A673 (cell line): ENCODE measurements around the gene PUDP.

Source experiments
- EZH2 ChIP-seq: fragments of 200-600 bp; sonication (generic); IDR thresholded peaks from 2 replicates; pipeline ENCODE4 v1.6.1; 2017; ENCODE audit warnings: borderline replicate concordance, low read depth, mild to moderate bottlenecking, mixed read lengths, antibody characterized with exemption, low read length; ENCODE audit not compliant: poor library complexity, severe bottlenecking
- TF ChIP-seq, protein P1 (sequence below): fragments of 300-800, 200-600 bp; sonication (generic); conservative IDR thresholded peaks from 2 replicates; pipeline ENCODE4 v1.5.1; 2017; ENCODE audit warnings: low read depth, mild to moderate bottlenecking, antibody characterized with exemption, low read length, moderate library complexity, mixed read lengths

DNA sequence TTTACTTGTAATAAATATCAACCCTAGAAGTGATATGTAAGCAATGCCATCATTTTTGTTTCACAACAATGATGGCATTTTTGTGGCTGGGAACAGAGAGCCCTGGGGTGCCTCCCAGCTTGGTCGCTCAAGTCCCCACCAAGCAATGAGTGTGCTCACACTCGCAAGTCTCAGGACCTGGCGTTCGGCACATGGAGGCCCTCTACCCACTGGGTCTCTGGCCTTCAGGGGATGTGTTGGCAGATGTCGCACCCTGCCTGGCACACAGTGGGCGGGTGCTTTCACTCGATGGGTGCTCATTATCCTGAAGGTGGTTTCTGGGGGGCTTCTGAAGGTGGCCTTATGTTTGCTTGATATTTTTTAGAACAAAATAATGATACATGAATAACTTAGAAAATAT lies 75.1 kb downstream of the PUDP start:
- TF ChIP-seq, protein P1, sequence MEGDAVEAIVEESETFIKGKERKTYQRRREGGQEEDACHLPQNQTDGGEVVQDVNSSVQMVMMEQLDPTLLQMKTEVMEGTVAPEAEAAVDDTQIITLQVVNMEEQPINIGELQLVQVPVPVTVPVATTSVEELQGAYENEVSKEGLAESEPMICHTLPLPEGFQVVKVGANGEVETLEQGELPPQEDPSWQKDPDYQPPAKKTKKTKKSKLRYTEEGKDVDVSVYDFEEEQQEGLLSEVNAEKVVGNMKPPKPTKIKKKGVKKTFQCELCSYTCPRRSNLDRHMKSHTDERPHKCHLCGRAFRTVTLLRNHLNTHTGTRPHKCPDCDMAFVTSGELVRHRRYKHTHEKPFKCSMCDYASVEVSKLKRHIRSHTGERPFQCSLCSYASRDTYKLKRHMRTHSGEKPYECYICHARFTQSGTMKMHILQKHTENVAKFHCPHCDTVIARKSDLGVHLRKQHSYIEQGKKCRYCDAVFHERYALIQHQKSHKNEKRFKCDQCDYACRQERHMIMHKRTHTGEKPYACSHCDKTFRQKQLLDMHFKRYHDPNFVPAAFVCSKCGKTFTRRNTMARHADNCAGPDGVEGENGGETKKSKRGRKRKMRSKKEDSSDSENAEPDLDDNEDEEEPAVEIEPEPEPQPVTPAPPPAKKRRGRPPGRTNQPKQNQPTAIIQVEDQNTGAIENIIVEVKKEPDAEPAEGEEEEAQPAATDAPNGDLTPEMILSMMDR, result no peak
- no peak for TF ChIP-seq EZH2
